HepG2 (cell line): Measurements from ENCODE around the gene PPP2R2C. TPM values are rescaled to one million over a fixed set of nuclear protein-coding genes. Genes with fewer than 3 reads are reported as not detected.
A peak's percentile ranks its signal among the peaks of the same experiment; 100 is the strongest.

ENCODE experiments used
- ATAC-seq: fragments of 200-7000 bp; cut with Tn5 transposase; 3 replicates; pipeline ENCODE4 v1.9.1; 2020; ENCODE audit warnings: mild to moderate bottlenecking, moderate library complexity
- BruUV-seq: library from RNA; stranded (reverse); fragments of 400-500 nt; replicated peaks from 2 replicates; lab custom pipeline; 2021; lab: Mats Ljungman, UMichigan
- CTCF ChIA-PET: fragments of 300-600 bp; formaldehyde crosslinking; extraction: SDS; loops from one replicate; lab custom pipeline; 2021; ENCODE audit warnings: low total read pairs, inconsistent platforms, low intra/inter-chr PET ratio; lab: Yijun Ruan, JAX
- POLR2A ChIA-PET: fragments of 350-600 bp; sonication (Branson Sonifier 250); formaldehyde crosslinking; loops from one replicate; lab custom pipeline; 2020; ENCODE audit warnings: antibody characterized with exemption, inconsistent platforms; lab: Yijun Ruan, JAX
- DNase-seq: peaks from one replicate; pipeline ENCODE4 v3.0.0-alpha.2; 2015; ENCODE audit warnings: low spot score
- FAIRE-seq: peaks from 3 replicates; lab custom pipeline; 2011; peaks lifted over from hg19 to GRCh38; lab: Jason Lieb, UNC
- H2AFZ ChIP-seq: one replicate; pipeline ENCODE4 v1.6.1; 2011; ENCODE audit warnings: low read length, inconsistent platforms
- H3K27ac ChIP-seq: fragments of 300-600 bp; 3 replicates; pipeline ENCODE4 v1.8.0; 2011; ENCODE audit warnings: mixed run types, mild to moderate bottlenecking, mixed read lengths, low read length, inconsistent platforms; ENCODE audit not compliant: insufficient read depth; ENCODE audit errors: extremely low read length
- H3K27me3 ChIP-seq, 2 experiments: fragments of 200-600 bp in 1 of 2; 2 replicates in 1 of 2; 3 replicates in 1 of 2; pipeline versions ENCODE4 v1.6.0 to v1.8.0; 2011; ENCODE audit warnings: low read length in 2 of 2, mild to moderate bottlenecking in 2 of 2, moderate library complexity in 2 of 2, inconsistent platforms in 1 of 2; ENCODE audit not compliant: insufficient read depth in 2 of 2, control insufficient read depth in 1 of 2
- H3K36me3 ChIP-seq, 2 experiments: fragments of 200-600 bp in 1 of 2; replicated peaks in 1 of 2; 2 replicates in 1 of 2; 3 replicates in 1 of 2; pipeline versions ENCODE4 v1.5.1 to v1.8.0; 2011; ENCODE audit warnings: low read length in 2 of 2, inconsistent platforms in 1 of 2; ENCODE audit not compliant: insufficient read depth in 2 of 2, control insufficient read depth in 1 of 2
- H3K4me1 ChIP-seq: 2 replicates; pipeline ENCODE4 v1.5.1; 2012; ENCODE audit warnings: low read length, inconsistent platforms; ENCODE audit not compliant: insufficient read depth
- H3K4me2 ChIP-seq: 2 replicates; pipeline ENCODE4 v1.6.0; 2011; ENCODE audit warnings: low read depth, low read length, inconsistent platforms
- H3K4me3 ChIP-seq, 3 experiments: fragments of 200-600 bp in 1 of 3; sonication (generic), shearing (Covaris generic) in 1 of 3; replicated peaks in 1 of 3; 2 replicates each; pipeline ENCODE4 v1.5.1; 2011 to 2016; ENCODE audit warnings: low read length in 3 of 3, inconsistent platforms in 2 of 3, low read depth in 2 of 3, mild to moderate bottlenecking in 2 of 3, control low read depth in 1 of 3, mixed read lengths in 1 of 3; ENCODE audit not compliant: insufficient read depth in 1 of 3
- H3K79me2 ChIP-seq: one replicate; pipeline ENCODE4 v1.6.1; 2011; ENCODE audit warnings: low read length, inconsistent platforms; ENCODE audit not compliant: insufficient read depth
- H3K9ac ChIP-seq: 2 replicates; pipeline ENCODE4 v1.6.0; 2011; ENCODE audit warnings: mild to moderate bottlenecking, low read depth, low read length, inconsistent platforms; ENCODE audit not compliant: insufficient read depth
- H3K9me3 ChIP-seq: 2 replicates; pipeline ENCODE4 v1.5.1; 2012; ENCODE audit warnings: mild to moderate bottlenecking, low read length
- H4K20me1 ChIP-seq: 2 replicates; pipeline ENCODE4 v1.6.0; 2011; ENCODE audit warnings: inconsistent platforms, mild to moderate bottlenecking, low read length, moderate library complexity; ENCODE audit not compliant: insufficient read depth
- CBFB ChIP-seq: sonication (generic); formaldehyde crosslinking; IDR thresholded peaks from 2 replicates; pipeline ENCODE4 v1.4.0; 2020; ENCODE audit warnings: missing genetic modification reagents
- ZNF83 ChIP-seq: sonication (generic); formaldehyde crosslinking; IDR thresholded peaks from 2 replicates; pipeline ENCODE4 v1.4.0; 2020; ENCODE audit warnings: missing genetic modification reagents, mild to moderate bottlenecking, borderline replicate concordance
- WGBS: methylation state at CpG from one replicate; pipeline ENCODE4 v1.1.6; 2017; ENCODE audit warnings: low lambda C conversion rate; 5-methylcytosine and 5-hydroxymethylcytosine counted together
- in situ Hi-C: cut with HindIII; loops from 2 replicates; pipeline ENCODE4 v1.10.0; 2017; ENCODE audit warnings: low pct_unique_long_range_greater_than_20kb; ENCODE audit not compliant: extremely low pct_ligation_motif_present
- intact Hi-C: fragments of 100-400 bp; cut with micrococcal nuclease; formaldehyde crosslinking; loops from one replicate; pipeline ENCODE4 v1.10.0; 2022; ENCODE audit not compliant: unreplicated experiment
- polyA plus RNA-seq, 8 experiments: library from polyadenylated mRNA; depleted of rRNA in 3 of 8; stranded (reverse) in 7 of 8; unstranded in 1 of 8; fragments of >200 nt; fragmentation: Illumina TruSeq in 4 of 8; extraction: Trizol in 4 of 8; gene quantifications; 2 replicates each; pipeline versions ENCODE4 v1.2.1 to v1.2.3, GENCODE V29; 2011 to 2016; ENCODE audit warnings: low read depth in 4 of 8, missing spikeins in 1 of 8, mixed read lengths in 1 of 8; ENCODE audit not compliant: insufficient read depth in 1 of 8
- total RNA-seq, 5 experiments: library from RNA; depleted of rRNA; stranded (reverse); fragments of >200 nt; fragmentation: Illumina TruSeq; extraction: Trizol; gene quantifications; 2 replicates each; pipeline ENCODE4 v1.2.3, GENCODE V29; 2016; ENCODE audit warnings: low read depth in 1 of 5
- TF ChIP-seq, protein P1 (sequence below): fragments of 450-650 bp; IDR thresholded peaks from 2 replicates; pipeline ENCODE4 v1.6.1; 2016
- TF ChIP-seq, protein P2 (sequence below), 2 experiments: sonication (generic) in 1 of 2; formaldehyde crosslinking in 1 of 2; IDR thresholded peaks; 2 replicates each; pipeline versions ENCODE4 v1.4.0 to v1.6.1; 2016 to 2020; ENCODE audit warnings: borderline replicate concordance in 1 of 2, low read depth in 1 of 2, mild to moderate bottlenecking in 1 of 2, missing genetic modification reagents in 1 of 2

PPP2R2C gene
- total and polyA plus RNA-seq, 2 of the 13 experiments (the other 11 are each of a cell fraction or from before 2014, with no cell fraction given) = 0.60 to 8.6 TPM

DNA sequence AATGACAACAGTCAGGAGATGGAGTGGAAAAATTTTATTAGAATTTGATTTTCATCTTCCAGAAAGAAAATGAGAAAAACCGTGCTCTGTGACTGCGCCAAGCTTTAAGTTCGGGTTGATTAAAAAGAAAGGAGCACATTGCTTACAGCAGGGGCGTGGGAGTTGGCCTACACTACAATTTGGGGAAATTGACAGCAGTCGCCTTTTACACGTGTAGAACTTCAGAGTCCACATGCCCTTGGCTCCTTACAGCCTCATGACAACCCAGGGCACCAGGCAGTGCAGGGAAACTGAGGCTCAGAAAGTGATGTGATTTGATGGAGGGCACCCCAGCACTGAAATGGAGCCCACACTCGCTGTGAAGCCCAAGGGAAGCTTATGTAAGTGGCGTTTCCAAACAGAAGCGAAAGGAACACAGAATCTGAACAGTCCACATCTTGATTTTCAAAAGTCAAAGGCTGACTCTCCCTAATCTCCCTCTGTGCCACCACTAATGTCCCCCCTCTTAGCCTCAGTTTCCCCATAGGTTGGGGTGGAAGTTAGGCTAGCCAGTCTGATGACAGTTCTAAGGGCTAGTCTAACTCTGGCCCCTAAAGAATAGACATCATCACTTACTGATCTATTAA, 5.5 kb downstream of the PPP2R2C start:
- ChIA-PET CTCF (no interaction called here), POLR2A (no interaction called here)
- Histone ChIP-seq H3K27ac (no peak overlapping the region), H3K4me1 (no peaks in the 10 kb centered on the region), H3K9me3 (no peaks in the 10 kb centered on the region), H2AFZ (no peak overlapping the region), H3K4me3 (no peak overlapping the region), H3K4me2 (no peak overlapping the region), H3K9ac (no peak overlapping the region), H3K36me3 (no peaks in the 10 kb centered on the region), H3K79me2 (no peaks in the 10 kb centered on the region), H3K27me3 (peaks cover 10 to 49% of the 10 kb centered on the region in 2 experiments; a peak in 4 of 5 replicates), H4K20me1 (no peaks in the 10 kb centered on the region)
- no peak for ATAC-seq
- BruUV-seq = no TSS peak
- FAIRE-seq = no peak
- intact Hi-C loops = no loop called here
- TF ChIP-seq ZNF83 = no peak
- TF ChIP-seq, protein P1, sequence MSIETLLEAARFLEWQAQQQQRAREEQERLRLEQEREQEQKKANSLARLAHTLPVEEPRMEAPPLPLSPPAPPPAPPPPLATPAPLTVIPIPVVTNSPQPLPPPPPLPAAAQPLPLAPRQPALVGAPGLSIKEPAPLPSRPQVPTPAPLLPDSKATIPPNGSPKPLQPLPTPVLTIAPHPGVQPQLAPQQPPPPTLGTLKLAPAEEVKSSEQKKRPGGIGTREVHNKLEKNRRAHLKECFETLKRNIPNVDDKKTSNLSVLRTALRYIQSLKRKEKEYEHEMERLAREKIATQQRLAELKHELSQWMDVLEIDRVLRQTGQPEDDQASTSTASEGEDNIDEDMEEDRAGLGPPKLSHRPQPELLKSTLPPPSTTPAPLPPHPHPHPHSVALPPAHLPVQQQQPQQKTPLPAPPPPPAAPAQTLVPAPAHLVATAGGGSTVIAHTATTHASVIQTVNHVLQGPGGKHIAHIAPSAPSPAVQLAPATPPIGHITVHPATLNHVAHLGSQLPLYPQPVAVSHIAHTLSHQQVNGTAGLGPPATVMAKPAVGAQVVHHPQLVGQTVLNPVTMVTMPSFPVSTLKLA = peak; percentile 83
- TF ChIP-seq CBFB (CRISPR knock-in tag) = no peak
- TF ChIP-seq, protein P2, sequence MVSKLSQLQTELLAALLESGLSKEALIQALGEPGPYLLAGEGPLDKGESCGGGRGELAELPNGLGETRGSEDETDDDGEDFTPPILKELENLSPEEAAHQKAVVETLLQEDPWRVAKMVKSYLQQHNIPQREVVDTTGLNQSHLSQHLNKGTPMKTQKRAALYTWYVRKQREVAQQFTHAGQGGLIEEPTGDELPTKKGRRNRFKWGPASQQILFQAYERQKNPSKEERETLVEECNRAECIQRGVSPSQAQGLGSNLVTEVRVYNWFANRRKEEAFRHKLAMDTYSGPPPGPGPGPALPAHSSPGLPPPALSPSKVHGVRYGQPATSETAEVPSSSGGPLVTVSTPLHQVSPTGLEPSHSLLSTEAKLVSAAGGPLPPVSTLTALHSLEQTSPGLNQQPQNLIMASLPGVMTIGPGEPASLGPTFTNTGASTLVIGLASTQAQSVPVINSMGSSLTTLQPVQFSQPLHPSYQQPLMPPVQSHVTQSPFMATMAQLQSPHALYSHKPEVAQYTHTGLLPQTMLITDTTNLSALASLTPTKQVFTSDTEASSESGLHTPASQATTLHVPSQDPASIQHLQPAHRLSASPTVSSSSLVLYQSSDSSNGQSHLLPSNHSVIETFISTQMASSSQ (IDR thresholded peaks at IDR 0.05; ENCODE audit: low read depth) = no peak
- TF ChIP-seq, protein P2 (CRISPR knock-in tag; IDR thresholded peaks at IDR 0.05; ENCODE audit: borderline replicate concordance) = no peak
- WGBS = 3% methylated on average over 9 of the region's 9 CpGs
- DNase-seq = no peak
- in situ Hi-C loops = no loop called here
